Measurements from ENCODE around the gene HES1. TPM values are rescaled to one million over a fixed set of nuclear protein-coding genes. Genes with fewer than 3 reads are reported as not detected.

Gene HES1
- total RNA-seq, 1 donor from 2014 or later = 23.0 TPM

DNA sequence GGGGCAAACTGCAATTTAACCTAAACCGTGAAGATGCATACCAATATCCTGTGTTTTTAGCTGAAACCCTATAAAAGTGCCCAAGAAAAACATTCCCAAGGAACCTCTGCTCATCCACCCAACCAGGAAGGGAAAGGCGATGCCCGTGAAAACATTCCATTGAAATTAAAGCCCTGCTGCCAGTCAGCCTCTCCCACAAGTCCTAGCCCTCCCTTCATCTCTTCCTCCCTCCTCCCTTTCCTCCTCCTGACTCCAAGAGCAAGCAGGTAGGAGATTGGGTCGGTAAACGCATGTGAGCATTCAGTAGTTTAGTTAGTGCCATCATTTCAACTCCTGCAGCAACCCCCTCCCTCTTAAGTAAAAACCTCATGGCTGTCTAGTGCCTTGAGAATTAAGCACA lies 27.7 kb downstream of the HES1 start:
- H3K4me3 ChIP-seq (ENCODE audit: low read length in 3 of 3) = no peak overlapping the region
- H3K36me3 ChIP-seq (ENCODE audit: control insufficient read depth in 3 of 3, insufficient read depth in 3 of 3, low read length in 3 of 3) = no peaks in the 10 kb centered on the region
- peaks cover 0 to 6% (median 2%) of the 10 kb centered on the region in 3 donors for H3K27me3 ChIP-seq (ENCODE audit: control insufficient read depth in 3 of 3, insufficient read depth in 3 of 3, low read length in 3 of 3)
- no peak overlapping the region for H3K27ac ChIP-seq (ENCODE audit: low read depth, low read length)
- H3K4me1 ChIP-seq (ENCODE audit: control insufficient read depth in 3 of 3, insufficient read depth in 3 of 3, low read length in 3 of 3) = peaks cover 0 to 6% (median 5%) of the 10 kb centered on the region in 3 donors
- no peak overlapping the region for H3K9ac ChIP-seq (ENCODE audit: low read depth in 1 of 3, low read length in 3 of 3)
- H3K9me3 ChIP-seq (ENCODE audit: control insufficient read depth in 3 of 3, low read length in 3 of 3) = no peaks in the 10 kb centered on the region

DNA sequence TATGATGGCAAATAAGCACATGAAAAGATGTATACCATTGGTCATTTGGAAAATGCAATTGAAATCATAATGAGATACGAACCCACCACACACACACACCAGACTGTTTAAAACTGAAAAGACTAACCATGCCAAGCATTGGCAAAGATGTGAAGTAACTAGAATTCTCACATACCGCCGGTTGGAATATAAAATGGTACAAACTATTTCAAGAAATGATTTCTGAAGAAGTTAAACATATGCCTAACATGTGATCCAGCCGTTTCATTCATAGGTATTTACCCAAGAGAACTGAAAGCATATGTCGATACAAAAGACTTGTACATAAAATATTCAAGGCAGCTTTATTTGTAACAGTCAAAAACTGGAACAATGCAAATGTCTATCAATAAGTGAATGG lies 28.9 kb downstream of the HES1 start:
- Histone ChIP-seq H3K9me3 (ENCODE audit: control insufficient read depth in 3 of 3, low read length in 3 of 3) (no peaks in the 10 kb centered on the region), H3K4me3 (ENCODE audit: low read length in 3 of 3) (no peak overlapping the region), H3K27ac (ENCODE audit: low read depth, low read length) (no peak overlapping the region), H3K4me1 (ENCODE audit: control insufficient read depth in 3 of 3, insufficient read depth in 3 of 3, low read length in 3 of 3) (peaks cover 0 to 5% (median 3%) of the 10 kb centered on the region in 3 donors), H3K36me3 (ENCODE audit: control insufficient read depth in 3 of 3, insufficient read depth in 3 of 3, low read length in 3 of 3) (no peaks in the 10 kb centered on the region), H3K9ac (ENCODE audit: low read depth in 1 of 3, low read length in 3 of 3) (no peak overlapping the region), H3K27me3 (ENCODE audit: control insufficient read depth in 3 of 3, insufficient read depth in 3 of 3, low read length in 3 of 3) (peaks cover 0 to 9% (median 2%) of the 10 kb centered on the region in 3 donors)

DNA sequence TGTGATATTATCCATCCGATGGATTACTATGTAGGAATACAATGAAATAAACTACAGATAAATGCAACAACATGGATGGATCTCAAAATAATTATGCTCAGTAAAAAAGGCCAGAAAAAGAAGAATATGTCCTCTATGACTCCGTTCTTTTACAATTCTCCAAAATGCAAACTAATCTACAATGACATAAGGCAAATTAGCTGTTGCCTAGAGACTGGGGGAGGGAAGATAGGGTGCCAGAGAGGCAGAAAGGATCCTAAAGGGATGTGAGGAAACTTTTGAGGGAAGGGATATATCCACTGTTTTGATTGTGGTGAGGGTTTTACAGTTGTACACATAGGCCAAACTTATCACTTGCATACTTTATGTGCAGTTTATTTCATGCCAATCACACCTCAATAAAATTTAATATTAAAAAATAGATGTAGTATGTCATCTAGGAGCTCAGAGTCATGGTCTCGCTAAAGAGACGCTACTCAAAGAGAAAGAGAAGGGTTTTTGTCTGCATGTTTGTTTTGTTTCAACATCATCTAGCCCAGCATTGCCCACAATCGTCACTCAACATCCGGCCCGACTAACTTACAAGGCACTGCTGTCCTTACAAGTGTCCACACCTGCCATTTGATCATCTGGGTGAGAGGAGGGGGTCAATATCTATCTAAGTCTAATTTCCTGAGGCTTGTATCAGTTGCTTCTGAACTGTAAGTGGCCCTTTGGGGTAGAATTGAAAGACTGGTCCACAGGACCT lies 29.5 kb downstream of the HES1 start:
- Histone ChIP-seq H3K9ac (ENCODE audit: low read depth in 1 of 3, low read length in 3 of 3) (no peak overlapping the region), H3K27me3 (ENCODE audit: control insufficient read depth in 3 of 3, insufficient read depth in 3 of 3, low read length in 3 of 3) (peaks cover 0 to 9% (median 2%) of the 10 kb centered on the region in 3 donors), H3K36me3 (ENCODE audit: control insufficient read depth in 3 of 3, insufficient read depth in 3 of 3, low read length in 3 of 3) (no peaks in the 10 kb centered on the region), H3K4me1 (ENCODE audit: control insufficient read depth in 3 of 3, insufficient read depth in 3 of 3, low read length in 3 of 3) (peaks cover 0 to 5% (median 3%) of the 10 kb centered on the region in 3 donors), H3K4me3 (ENCODE audit: low read length in 3 of 3) (no peak overlapping the region), H3K27ac (ENCODE audit: low read depth, low read length) (no peak overlapping the region), H3K9me3 (ENCODE audit: control insufficient read depth in 3 of 3, low read length in 3 of 3) (no peaks in the 10 kb centered on the region)

DNA sequence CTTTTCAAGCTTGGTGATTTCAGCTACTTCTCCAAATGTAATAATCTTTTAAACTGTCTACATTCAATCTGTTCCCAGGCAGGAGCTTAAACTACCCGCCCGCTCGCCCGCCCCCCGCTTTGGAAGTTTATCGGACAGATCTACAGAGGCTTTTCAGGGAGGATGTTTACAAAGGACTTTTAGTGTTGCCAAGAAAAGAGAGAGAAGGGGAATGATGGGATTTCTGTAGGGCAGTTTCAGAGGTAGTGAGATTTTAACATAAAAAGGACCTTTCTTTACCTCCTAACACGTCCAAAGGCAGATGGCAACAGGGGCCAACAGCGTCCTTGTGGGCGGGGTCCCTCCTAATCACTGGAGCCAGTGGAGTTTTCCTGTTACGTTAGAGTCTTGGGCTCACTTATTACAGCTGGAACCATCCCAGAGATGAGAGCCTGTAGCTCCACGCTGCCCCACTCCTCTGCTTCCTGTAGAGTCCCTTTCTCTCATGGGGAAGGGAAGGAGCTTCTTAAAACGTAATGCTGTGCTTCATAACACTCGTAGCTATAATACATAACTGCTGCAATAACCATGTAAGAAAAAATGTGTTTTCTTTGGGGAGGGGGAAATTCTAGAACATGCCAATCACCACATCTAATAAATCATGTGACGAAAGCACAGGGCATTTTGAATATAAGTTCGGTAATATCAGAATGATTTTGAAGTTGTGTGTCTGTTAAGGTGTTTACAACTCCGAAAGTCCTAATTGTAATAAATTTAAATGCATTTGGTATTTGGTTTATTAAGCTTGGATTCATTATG lies 30.9 kb downstream of the HES1 start:
- Histone ChIP-seq H3K4me1 (ENCODE audit: control insufficient read depth in 3 of 3, insufficient read depth in 3 of 3, low read length in 3 of 3) (peaks cover 0 to 5% (median 3%) of the 10 kb centered on the region in 3 donors), H3K36me3 (ENCODE audit: control insufficient read depth in 3 of 3, insufficient read depth in 3 of 3, low read length in 3 of 3) (no peaks in the 10 kb centered on the region), H3K27ac (ENCODE audit: low read depth, low read length) (no peak overlapping the region), H3K9me3 (ENCODE audit: control insufficient read depth in 3 of 3, low read length in 3 of 3) (no peaks in the 10 kb centered on the region), H3K27me3 (ENCODE audit: control insufficient read depth in 3 of 3, insufficient read depth in 3 of 3, low read length in 3 of 3) (peaks cover 0 to 4% (median 0%) of the 10 kb centered on the region in 3 donors), H3K9ac (ENCODE audit: low read depth in 1 of 3, low read length in 3 of 3) (no peak overlapping the region), H3K4me3 (ENCODE audit: low read length in 3 of 3) (no peak overlapping the region)

DNA sequence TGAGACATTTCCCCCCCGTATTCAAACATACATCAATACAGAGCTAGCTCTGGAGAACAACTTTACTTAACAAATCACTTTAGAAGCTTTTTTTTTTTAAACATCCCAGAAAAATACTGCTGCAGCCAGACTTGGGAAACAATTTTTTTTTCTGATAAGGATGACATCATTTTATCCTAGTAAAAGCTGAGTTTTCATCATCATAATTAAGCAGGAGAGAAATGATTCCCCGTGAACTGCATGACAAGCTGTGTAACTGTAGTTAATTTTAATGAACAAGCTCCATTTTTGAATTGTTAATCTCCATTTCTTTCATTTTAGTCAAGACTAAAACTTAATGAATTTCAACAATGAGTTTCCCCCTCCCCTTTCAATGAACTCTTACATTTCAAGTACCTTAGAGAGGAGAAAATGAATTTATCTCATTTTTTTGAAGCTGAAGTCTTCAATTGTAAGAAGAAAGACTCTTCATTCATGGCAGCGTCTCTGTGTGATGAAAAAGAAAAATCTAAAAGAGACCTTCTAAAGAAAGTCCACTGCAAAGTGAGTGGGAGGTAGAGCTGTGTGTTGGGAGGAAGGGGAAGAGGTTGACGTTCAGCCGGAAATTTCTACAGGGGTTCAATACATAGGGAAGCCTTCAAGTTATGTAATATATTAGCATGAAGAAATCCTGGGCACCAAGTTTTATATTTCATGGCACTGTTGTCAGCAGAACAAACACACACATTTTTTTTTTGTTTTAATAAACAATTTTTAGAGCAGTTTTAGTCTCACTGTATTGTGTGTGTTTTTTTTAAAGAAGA lies 31.7 kb downstream of the HES1 start:
- Histone ChIP-seq H3K4me1 (ENCODE audit: control insufficient read depth in 3 of 3, insufficient read depth in 3 of 3, low read length in 3 of 3) (peaks cover 0 to 5% (median 3%) of the 10 kb centered on the region in 3 donors), H3K27me3 (ENCODE audit: control insufficient read depth in 3 of 3, insufficient read depth in 3 of 3, low read length in 3 of 3) (peaks cover 0 to 4% (median 0%) of the 10 kb centered on the region in 3 donors), H3K9ac (ENCODE audit: low read depth in 1 of 3, low read length in 3 of 3) (no peak overlapping the region), H3K4me3 (ENCODE audit: low read length in 3 of 3) (no peak overlapping the region), H3K9me3 (ENCODE audit: control insufficient read depth in 3 of 3, low read length in 3 of 3) (no peaks in the 10 kb centered on the region), H3K27ac (ENCODE audit: low read depth, low read length) (no peak overlapping the region), H3K36me3 (ENCODE audit: control insufficient read depth in 3 of 3, insufficient read depth in 3 of 3, low read length in 3 of 3) (no peaks in the 10 kb centered on the region)

DNA sequence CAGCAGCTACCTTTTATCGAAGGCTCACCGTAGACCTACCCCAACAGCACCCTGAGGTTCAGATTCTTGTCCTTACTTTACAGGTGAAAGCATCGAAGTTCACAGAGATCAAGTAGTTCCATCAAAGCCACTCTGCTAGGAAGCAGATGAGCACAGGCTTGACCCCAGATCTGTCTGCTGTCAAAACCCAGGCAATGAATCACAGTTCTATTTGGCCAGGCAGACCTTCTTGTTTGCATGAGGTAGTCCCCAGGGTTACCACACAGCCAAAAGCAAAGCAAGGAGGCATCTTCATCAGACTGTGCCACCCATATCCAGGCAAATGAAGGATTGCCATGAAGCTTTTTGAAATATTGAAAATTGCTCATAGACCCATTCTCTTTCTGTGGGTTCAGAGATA lies 33.0 kb downstream of the HES1 start:
- no peak overlapping the region for H3K9ac ChIP-seq (ENCODE audit: low read depth in 1 of 3, low read length in 3 of 3)
- H3K27me3 ChIP-seq (ENCODE audit: control insufficient read depth in 3 of 3, insufficient read depth in 3 of 3, low read length in 3 of 3) = peaks cover 0 to 4% (median 0%) of the 10 kb centered on the region in 3 donors
- no peaks in the 10 kb centered on the region for H3K36me3 ChIP-seq (ENCODE audit: control insufficient read depth in 3 of 3, insufficient read depth in 3 of 3, low read length in 3 of 3)
- H3K4me3 ChIP-seq (ENCODE audit: low read length in 3 of 3) = no peak overlapping the region
- H3K27ac ChIP-seq (ENCODE audit: low read depth, low read length) = no peak overlapping the region
- H3K9me3 ChIP-seq (ENCODE audit: control insufficient read depth in 3 of 3, low read length in 3 of 3) = no peaks in the 10 kb centered on the region
- peaks cover 0 to 5% (median 3%) of the 10 kb centered on the region in 3 donors for H3K4me1 ChIP-seq (ENCODE audit: control insufficient read depth in 3 of 3, insufficient read depth in 3 of 3, low read length in 3 of 3)

DNA sequence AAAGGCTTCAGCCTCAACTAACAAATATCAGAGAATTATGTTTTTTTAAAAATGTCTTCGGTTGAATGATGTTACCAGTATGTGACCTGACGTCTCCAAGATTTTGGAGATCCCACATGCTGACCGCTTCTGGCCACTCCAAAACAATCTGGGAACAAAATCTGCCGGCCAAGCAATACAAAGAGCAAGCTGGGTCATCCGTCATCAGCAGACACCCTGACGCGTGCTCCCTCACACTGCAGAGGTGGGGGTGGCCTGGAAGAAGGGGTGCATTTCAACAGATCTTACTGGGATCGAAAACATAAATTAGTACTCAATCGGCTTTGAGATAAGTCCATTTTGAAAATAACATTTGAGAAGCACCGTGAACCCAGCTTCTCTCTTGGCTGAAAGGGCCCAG lies 33.6 kb downstream of the HES1 start:
- Histone ChIP-seq H3K4me3 (ENCODE audit: low read length in 3 of 3) (no peak overlapping the region), H3K27ac (ENCODE audit: low read depth, low read length) (no peak overlapping the region), H3K9me3 (ENCODE audit: control insufficient read depth in 3 of 3, low read length in 3 of 3) (no peaks in the 10 kb centered on the region), H3K36me3 (ENCODE audit: control insufficient read depth in 3 of 3, insufficient read depth in 3 of 3, low read length in 3 of 3) (no peaks in the 10 kb centered on the region), H3K4me1 (ENCODE audit: control insufficient read depth in 3 of 3, insufficient read depth in 3 of 3, low read length in 3 of 3) (peaks cover 0 to 5% (median 3%) of the 10 kb centered on the region in 3 donors), H3K27me3 (ENCODE audit: control insufficient read depth in 3 of 3, insufficient read depth in 3 of 3, low read length in 3 of 3) (peaks cover 0 to 4% (median 0%) of the 10 kb centered on the region in 3 donors), H3K9ac (ENCODE audit: low read depth in 1 of 3, low read length in 3 of 3) (no peak overlapping the region)

DNA sequence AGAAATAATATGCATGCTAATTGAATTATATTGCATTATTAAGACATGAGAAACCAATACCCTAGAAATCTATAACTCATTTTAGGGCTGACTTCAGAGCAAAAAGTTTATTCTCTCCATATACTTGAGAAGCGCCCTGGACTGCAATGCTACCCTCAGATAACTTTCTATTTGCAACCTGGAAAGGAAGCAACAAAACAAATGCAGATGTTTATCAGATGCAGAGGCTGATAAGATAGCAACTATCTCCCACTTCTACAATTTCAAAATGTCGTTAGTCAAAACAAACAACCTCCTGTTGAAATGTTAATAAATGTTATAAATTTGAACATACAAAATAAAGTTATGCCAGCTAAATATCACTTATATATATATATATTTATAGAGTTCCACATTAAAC lies 34.8 kb downstream of the HES1 start:
- peaks cover 0 to 5% (median 3%) of the 10 kb centered on the region in 3 donors for H3K4me1 ChIP-seq (ENCODE audit: control insufficient read depth in 3 of 3, insufficient read depth in 3 of 3, low read length in 3 of 3)
- H3K9me3 ChIP-seq (ENCODE audit: control insufficient read depth in 3 of 3, low read length in 3 of 3) = no peaks in the 10 kb centered on the region
- no peak overlapping the region for H3K4me3 ChIP-seq (ENCODE audit: low read length in 3 of 3)
- H3K9ac ChIP-seq (ENCODE audit: low read depth in 1 of 3, low read length in 3 of 3) = no peak overlapping the region
- peaks cover 0 to 6% (median 4%) of the 10 kb centered on the region in 3 donors for H3K27me3 ChIP-seq (ENCODE audit: control insufficient read depth in 3 of 3, insufficient read depth in 3 of 3, low read length in 3 of 3)
- no peak overlapping the region for H3K27ac ChIP-seq (ENCODE audit: low read depth, low read length)
- no peaks in the 10 kb centered on the region for H3K36me3 ChIP-seq (ENCODE audit: control insufficient read depth in 3 of 3, insufficient read depth in 3 of 3, low read length in 3 of 3)

DNA sequence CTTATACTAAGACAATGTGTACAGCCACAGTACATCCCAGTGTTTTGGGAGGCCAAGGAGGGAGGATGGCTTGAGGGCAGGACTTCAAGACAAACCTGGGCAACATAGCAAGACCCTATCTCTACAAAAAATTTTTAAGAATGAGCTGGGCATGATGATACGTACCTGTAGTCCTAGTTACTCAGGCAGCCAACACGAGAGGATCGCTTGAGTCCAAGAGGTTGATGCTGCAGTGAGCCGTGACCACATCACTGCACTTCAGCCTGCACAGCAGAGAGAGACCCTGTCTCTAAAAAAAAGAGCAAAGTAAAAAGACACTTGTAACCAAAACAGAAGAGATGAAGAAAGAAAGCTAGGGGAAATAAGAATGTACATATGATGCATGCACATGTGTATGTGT lies 38.5 kb downstream of the HES1 start:
- Histone ChIP-seq H3K9me3 (ENCODE audit: control insufficient read depth in 3 of 3, low read length in 3 of 3) (no peaks in the 10 kb centered on the region), H3K27ac (ENCODE audit: low read depth, low read length) (no peak overlapping the region)

More for the DNA sequence above, 38.5 kb downstream of the HES1 start:
- H3K4me1 ChIP-seq (ENCODE audit: control insufficient read depth in 3 of 3, insufficient read depth in 3 of 3, low read length in 3 of 3) = no peaks in the 10 kb centered on the region
- no peak overlapping the region for H3K4me3 ChIP-seq (ENCODE audit: low read length in 3 of 3)
- H3K36me3 ChIP-seq (ENCODE audit: control insufficient read depth in 3 of 3, insufficient read depth in 3 of 3, low read length in 3 of 3) = no peaks in the 10 kb centered on the region
- H3K27me3 ChIP-seq (ENCODE audit: control insufficient read depth in 3 of 3, insufficient read depth in 3 of 3, low read length in 3 of 3) = peaks cover 0 to 8% (median 6%) of the 10 kb centered on the region in 3 donors
- H3K9ac ChIP-seq (ENCODE audit: low read depth in 1 of 3, low read length in 3 of 3) = no peak overlapping the region
